ENCODE results near the gene CCDC89.

- TF ChIP-seq ZNF398 (tag by site-specific recombination; IDR thresholded peaks at IDR 0.05), result no peak
- no peak for TF ChIP-seq CTCF (tag by site-specific recombination; IDR thresholded peaks at IDR 0.05)
- TF ChIP-seq ZBTB21 (tag by site-specific recombination; IDR thresholded peaks at IDR 0.05), result no peak
Measured at GRCh38 chr11:85724748-85725465, 38.9 kb upstream of the CCDC89 start.
